Amygdala (tissue), 56 donors: ENCODE results near the gene LMO2.
"Not testable (repeated sequence)": the region's sequence is repeated elsewhere in the genome, so short reads cannot be mapped to it uniquely, and the experiment has no call there.

Source experiments
- DNase-seq, 56 donors: peaks; one replicate each; lab custom pipeline; 2025; lab: John Stamatoyannopoulos, UW

LMO2 gene

GRCh38 chr11:33867561-33867960 is 24.3 kb downstream of the LMO2 start:
- no peak for DNase-seq

- peak in 4 of 56 donors; percentile 11 to 41 (median 28) for DNase-seq
These were observed 24.9 kb downstream of the LMO2 start for GRCh38 chr11:33866936-33867335.

DNA sequence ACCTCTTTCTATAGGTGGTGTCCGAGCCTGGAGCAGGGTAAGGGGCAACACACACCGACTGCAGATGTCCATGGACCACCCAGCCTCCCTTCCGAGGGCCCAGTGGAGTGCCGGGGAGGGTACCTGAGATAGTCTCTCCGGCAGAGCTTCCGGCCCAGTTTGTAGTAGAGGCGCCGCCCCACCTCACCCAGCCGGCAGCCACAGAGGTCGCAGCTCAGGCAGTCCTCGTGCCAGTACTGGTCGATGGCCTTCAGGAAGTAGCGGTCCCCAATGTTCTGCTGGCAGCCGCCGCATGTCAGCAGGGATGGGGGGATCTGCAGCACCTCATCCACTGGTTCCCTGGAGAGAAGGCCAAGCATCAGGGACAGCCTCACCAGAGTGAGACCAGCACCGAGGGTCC is 27.4 kb downstream of the LMO2 start:
- DNase-seq: no peak

DNA sequence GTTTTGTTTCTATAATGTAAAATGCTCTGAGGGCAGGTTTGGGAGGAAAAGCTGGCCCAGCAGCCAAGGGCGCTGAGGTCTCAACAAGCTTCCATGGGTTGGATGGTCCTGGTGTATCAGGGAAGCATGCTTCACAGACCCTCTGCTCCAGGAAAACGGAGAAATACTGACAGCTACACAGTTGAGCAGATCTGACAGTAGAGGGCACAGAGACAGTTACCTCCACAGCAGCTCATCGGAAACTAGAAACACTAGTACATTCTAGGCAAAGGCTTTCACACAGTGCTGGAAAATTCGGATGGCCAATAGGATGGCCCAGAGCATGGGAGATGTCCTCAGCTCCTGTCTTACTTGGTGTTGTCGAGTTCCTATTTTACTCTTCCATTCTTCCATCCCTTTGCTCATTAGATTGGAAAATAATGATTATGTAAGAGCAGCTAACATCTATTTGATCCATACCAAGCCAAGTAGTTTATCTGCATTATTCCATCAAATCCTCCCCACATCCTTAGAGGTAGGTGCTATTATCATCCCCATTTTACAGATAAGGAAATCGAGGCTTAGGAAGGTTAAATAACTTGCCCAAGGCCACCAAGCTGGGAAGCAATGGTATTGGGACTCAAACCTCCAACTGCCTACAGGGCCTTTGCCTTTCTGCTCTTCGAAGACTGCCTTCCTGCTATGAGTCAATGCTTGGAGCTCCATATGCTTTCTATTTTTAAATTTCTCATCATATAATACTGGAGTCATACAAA is 28.3 kb downstream of the LMO2 start:
- no peak for DNase-seq

DNA sequence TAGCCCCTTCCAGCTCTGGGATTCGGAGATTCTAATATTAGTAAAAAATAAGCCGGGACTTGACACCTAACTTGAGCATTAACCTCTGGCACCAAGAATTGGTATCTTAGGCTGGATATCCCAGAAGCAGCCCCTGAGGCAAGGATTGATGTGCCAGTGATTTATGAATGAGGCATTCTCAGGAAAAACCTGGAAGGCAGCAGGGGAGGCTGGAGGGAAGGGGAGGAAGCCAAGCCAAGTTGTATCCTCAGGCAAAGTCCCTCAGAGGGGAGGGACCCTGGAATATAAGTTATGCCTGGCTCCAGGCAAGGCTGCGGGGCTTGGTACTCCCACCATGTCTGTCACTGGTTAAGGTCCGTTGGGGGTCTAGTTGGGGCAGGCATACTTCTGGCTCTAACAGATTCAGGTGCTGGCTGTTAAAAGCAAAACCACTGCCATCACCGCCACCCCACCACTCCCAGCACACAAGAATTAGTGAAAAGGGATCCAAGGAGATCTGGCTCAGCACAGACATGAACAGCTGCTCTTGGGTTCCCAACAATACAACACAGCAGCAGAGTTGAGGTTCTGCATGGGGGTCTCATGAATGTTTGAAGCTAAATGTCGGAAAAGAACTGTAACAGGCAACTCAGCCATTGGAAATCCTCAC is 29.8 kb downstream of the LMO2 start:
- DNase-seq: no peak

GRCh38 chr11:33861386-33861785 is 30.5 kb downstream of the LMO2 start:
- no peak for DNase-seq

DNA sequence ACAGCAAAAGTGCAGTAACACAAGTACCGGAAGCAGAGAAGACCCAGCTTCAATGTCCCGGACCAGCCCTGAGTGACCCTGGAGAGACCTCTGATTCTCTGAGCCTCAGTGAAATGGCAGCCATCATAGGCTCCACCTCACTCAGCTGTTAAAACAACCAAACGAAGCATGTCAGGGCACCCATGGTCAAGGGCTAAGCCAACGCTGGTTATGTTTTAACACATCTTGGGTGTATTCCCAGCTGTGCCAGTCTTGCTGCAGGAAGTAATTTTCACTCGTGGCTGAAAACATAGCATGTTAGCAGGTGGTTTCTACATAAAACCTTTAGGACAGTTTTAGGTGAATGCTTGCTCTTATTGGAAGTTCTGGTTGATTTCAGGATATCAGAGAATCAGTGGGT is 30.9 kb downstream of the LMO2 start:
- no peak for DNase-seq

GRCh38 chr11:33859306-33859705 is 32.6 kb downstream of the LMO2 start:
- no peak for DNase-seq

DNA sequence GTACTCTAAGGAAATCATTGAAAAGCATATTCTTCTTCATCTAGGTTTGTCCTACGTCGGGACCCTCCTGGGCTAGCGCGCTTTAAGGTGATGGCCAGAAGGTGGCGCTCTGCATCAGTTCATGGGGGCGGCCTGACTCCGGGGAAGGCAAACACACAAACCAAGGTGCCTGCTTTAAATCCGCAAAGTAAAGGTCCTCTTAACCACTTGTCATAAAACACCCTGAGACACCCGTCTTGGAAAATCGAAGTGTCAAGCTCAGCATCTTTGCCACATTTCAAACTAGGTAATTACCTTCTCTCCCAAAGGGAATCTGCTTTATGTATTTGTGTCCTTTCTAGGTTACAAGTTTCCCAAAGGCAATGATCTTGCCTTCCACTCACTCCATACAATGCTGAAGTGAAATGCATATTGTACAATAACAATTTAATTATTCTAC is 33.9 kb downstream of the LMO2 start:
- peak in 34 of 56 donors; percentile 9 to 75 (median 39) for DNase-seq

DNA sequence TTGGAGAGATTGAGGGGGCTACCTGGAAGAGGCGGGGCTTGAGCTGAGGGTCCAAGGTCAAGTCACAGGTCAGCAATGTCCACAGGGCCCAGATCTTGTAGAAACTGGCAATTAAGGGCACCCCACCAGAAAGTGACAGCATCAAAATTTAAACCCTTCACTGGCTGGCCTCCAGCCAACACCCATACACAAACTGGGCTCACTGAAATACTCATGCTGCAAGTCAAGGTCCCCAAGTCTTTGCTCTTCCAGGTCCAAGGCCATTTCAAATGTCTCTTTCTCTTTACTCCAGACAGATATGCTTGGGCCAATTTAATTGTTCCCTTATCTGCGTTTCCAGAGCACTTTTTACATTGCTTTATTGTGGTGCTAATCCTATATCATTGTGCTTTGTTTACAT is 36.4 kb downstream of the LMO2 start:
- DNase-seq: no peak

DNA sequence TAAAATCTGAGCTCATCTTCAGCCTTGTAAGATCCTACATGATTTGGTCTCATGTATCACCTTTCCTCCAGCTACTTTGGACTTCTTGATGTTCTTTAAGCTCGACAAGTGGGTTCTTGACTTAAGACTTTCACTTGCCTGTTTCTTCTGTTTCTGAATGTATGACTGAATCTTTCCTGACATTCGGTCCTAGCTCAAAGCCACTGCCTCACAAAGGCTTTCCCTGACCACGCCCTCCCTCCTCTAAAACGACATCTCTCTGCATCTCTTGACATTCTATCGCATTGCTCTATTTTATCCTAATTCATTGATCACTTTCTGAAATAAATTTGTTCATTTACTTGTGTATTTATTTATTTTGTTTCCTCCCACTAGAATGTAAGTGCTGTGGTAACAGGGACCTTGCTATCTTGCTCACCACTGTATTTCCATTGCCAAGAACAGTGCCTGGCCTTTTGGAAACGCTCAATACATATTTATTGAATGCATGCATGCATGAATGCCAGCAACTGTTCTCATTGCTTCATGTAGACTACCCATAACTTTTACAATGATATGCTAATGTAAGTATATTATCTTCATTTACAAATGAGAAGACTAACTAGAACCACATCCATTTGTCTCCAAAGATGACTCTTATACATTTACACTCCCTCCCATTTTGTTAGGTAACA is 43.0 kb downstream of the LMO2 start:
- DNase-seq: no peak

DNA sequence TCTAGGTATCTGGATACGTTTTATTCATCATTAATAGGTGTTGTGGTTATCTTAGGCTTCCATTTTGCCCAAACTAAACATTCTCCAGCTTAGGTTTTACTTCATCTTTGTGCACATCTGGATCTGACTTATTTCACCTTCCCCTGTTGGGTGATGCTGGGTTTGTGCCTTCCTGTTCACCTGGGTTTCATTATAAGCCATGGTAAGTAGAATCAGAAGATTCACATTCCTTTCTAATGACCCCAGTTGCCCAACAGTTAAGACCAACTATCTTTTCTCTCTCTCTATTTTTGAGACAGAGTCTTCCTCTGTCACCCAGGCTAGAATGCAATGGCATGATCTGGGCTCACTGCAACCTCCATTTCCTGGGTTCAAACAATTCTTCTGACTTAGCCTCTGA is 44.6 kb downstream of the LMO2 start:
- no peak for DNase-seq

DNA sequence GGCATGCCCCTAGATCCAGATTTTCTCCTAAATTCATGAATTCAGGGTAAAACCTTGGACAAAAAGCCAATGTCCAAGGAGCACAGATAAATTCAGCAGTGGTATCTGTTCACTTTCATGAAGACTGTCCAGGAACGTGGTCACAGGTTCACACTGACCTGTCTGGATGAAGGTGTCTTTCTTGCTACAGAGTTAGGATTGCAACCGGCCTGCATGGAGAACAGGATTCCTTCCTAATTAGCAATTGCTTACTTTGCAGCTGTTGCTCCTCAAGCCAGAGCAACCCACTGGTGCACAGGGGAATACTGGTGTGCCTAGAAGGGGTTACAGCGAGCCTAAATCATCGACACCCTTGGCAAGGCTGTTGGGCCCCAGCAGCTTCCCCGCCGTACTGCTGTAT is 47.6 kb downstream of the LMO2 start:
- DNase-seq: no peak

GRCh38 chr11:33843018-33843417 is 48.9 kb downstream of the LMO2 start:
- no peak for DNase-seq

DNA sequence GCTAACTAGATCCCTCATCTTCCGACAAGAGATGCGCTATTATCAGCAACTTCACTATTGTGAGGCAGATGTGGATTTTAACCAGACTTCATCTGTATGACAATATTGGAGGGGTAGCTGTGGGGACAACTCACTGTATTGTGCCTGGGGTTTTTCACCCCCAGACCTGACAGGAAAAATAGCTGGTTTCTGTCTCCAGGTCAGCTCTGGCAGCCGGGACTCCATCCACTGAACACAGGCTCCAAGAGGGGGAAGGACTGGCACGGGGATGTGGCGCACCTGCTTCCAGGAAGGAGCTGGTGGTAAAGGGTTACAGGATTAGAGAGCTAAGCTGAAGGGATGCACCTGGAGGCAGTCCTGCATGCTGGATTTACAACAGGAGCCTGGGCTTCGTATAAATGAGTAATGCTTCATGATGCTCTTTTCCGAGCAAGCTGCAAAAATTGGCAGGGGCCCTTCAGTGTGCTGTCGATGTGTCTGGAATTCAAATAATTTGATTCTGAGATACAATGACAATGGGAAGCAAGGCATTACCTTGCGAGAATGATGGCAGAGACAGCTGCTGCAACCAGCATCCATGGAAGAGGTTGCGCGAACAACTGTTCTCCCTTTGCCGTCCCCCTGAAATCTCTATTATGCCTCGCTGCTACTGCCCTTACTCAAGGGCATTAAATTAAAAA is 49.5 kb downstream of the LMO2 start:
- no peak for DNase-seq

GRCh38 chr11:33838234-33838633 is 53.6 kb downstream of the LMO2 start:
- DNase-seq: not testable (repeated sequence)

DNA sequence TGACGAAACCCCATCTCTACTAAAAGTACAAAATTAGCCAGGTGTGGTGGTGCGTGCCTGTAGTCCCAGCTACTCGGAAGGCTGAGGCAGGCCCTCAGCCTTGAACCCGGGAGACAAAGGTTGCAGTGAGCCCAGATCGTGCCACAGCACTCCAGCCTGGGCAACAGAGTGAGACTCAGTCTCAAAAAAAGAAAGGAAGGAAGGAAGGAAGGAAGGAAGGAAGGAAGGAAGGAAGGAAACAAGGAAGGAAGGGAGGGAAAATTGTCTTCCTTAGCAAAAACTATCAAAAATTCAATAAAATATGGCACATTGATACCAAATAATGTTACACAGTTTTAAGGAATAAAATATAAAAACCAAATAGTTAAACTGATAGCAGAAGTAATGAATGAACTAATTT is 54.5 kb downstream of the LMO2 start:
- not testable (repeated sequence) for DNase-seq

GRCh38 chr11:33835143-33835878 is 56.6 kb downstream of the LMO2 start:
- peak in 1 of 56 donors; percentile 5 for DNase-seq

GRCh38 chr11:33832676-33833075 is 59.2 kb downstream of the LMO2 start:
- DNase-seq: no peak

- no peak for DNase-seq
These were observed 60.8 kb downstream of the LMO2 start for GRCh38 chr11:33830903-33831648.
